ENCODE results near the gene ANGPTL8. TPM values are rescaled to one million over a fixed set of nuclear protein-coding genes. Genes with fewer than 3 reads are reported as not detected.

ANGPTL8 gene
- total and polyA plus RNA-seq, 2 experiments from 2014 or later: not detected

DNA sequence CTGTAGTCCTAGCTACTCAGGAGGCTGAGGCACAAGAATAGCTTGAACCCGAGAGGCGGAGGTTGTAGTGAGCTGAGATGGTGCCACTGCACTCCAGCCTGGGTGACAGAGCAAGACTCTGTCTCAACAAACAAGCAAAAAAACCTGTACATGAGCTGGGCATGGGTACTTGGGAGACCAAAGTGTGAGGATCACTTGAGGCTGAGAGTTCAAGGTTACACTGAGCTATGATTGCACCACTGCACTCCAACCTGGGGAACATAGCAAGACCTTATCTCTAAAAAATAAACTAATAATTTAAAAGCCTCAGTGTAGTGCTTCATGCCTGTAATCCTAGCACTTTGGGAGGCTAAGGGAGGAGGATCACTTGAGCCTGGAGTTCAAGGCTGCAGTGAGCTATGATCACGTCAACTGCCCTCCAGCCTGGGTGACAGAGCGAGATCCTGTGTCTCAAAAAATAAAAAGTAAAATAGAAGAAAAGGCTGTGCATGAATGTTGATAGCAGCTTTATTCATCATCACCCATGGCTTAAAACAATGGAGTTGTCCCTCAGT lies 35.2 kb downstream of the ANGPTL8 start:
- DNase-seq (ENCODE audit: low spot score): no peak
- no peak overlapping the region for H3K27ac Mint-ChIP-seq
- peaks cover 3% of the 10 kb centered on the region; the same call in 1 of the 3 replicates for H3K36me3 Mint-ChIP-seq (ENCODE audit: low read depth)
- Histone ChIP-seq H3K36me3 (ENCODE audit: insufficient read depth) (no peaks in the 10 kb centered on the region), H3K4me3 (no peak overlapping the region), H3K9me2 (ENCODE audit: insufficient read depth) (no peaks in the 10 kb centered on the region), H3K4me2 (no peak overlapping the region), H3F3A (replicated peaks; ENCODE audit: low read depth) (no peaks in the 10 kb centered on the region), H3K27ac (ENCODE audit: low read depth) (no peak overlapping the region), H3K79me2 (replicated peaks; ENCODE audit: insufficient read depth) (no peaks in the 10 kb centered on the region), H2AFZ (peak overlapping the region; percentile 85; the same call in 1 of the 2 replicates), H4K20me1 (replicated peaks; ENCODE audit: insufficient read depth) (no peaks in the 10 kb centered on the region), H3K27me3 (ENCODE audit: insufficient read depth) (no peaks in the 10 kb centered on the region), H3K4me1 (ENCODE audit: insufficient read depth) (peaks cover 11% of the 10 kb centered on the region; the same call in 1 of the 2 replicates)
- TF ChIP-seq STAT1 (IDR thresholded peaks at IDR 0.05; ENCODE audit: unreplicated experiment): no peak
- no peak for TF ChIP-seq ZNF114 (CRISPR knock-in tag; IDR thresholded peaks at IDR 0.05)
- TF ChIP-seq REST (IDR thresholded peaks at IDR 0.05; ENCODE audit: unreplicated experiment): no peak
- TF ChIP-seq, protein P1, sequence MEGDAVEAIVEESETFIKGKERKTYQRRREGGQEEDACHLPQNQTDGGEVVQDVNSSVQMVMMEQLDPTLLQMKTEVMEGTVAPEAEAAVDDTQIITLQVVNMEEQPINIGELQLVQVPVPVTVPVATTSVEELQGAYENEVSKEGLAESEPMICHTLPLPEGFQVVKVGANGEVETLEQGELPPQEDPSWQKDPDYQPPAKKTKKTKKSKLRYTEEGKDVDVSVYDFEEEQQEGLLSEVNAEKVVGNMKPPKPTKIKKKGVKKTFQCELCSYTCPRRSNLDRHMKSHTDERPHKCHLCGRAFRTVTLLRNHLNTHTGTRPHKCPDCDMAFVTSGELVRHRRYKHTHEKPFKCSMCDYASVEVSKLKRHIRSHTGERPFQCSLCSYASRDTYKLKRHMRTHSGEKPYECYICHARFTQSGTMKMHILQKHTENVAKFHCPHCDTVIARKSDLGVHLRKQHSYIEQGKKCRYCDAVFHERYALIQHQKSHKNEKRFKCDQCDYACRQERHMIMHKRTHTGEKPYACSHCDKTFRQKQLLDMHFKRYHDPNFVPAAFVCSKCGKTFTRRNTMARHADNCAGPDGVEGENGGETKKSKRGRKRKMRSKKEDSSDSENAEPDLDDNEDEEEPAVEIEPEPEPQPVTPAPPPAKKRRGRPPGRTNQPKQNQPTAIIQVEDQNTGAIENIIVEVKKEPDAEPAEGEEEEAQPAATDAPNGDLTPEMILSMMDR (conservative IDR thresholded peaks at IDR 0.05; ENCODE audit: low read depth in 2 of 2): no peak
- no peak for TF ChIP-seq EZH2phosphoT487 (IDR thresholded peaks at IDR 0.05; ENCODE audit: unreplicated experiment)
- no peak for TF ChIP-seq ZNF331 (CRISPR knock-in tag; IDR thresholded peaks at IDR 0.05; ENCODE audit: low read depth)
- no peak for TF ChIP-seq POLR2AphosphoS5 (IDR thresholded peaks at IDR 0.05; ENCODE audit: low read depth)
- TF ChIP-seq, protein P2, sequence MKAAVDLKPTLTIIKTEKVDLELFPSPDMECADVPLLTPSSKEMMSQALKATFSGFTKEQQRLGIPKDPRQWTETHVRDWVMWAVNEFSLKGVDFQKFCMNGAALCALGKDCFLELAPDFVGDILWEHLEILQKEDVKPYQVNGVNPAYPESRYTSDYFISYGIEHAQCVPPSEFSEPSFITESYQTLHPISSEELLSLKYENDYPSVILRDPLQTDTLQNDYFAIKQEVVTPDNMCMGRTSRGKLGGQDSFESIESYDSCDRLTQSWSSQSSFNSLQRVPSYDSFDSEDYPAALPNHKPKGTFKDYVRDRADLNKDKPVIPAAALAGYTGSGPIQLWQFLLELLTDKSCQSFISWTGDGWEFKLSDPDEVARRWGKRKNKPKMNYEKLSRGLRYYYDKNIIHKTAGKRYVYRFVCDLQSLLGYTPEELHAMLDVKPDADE (IDR thresholded peaks at IDR 0.05): no peak
- peaks cover 24% of the 10 kb centered on the region for H3K9me3 Mint-ChIP-seq
- no peak for ATAC-seq
- H3K4me1 Mint-ChIP-seq: peaks cover 7% of the 10 kb centered on the region; the same call in 2 of the 3 replicates
- no peaks in the 10 kb centered on the region for H3K27me3 Mint-ChIP-seq (ENCODE audit: insufficient read depth, low read depth, poor library complexity)
- H3K4me3 Mint-ChIP-seq: no peak overlapping the region

DNA sequence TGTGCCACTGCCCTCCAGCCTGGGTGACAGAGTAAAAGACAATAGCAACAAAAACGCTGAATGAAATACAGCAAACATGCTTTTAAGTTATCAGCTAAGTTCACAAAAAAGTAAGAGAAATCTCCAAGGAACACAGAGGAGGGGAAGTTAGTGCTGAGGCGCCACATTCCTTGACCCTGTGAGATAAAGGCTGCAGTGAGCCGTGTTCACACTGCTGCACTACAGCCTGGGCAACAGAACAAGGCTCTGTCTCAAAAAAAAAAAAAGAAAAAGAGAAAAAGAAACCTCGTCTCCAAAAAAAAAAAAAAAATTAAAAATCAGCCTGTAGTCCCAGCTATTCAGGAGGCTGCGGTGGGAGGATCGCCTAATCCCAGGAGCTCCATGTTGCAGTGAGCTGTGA lies 39.3 kb downstream of the ANGPTL8 start:
- no peak for ATAC-seq
- TF ChIP-seq, protein P3, sequence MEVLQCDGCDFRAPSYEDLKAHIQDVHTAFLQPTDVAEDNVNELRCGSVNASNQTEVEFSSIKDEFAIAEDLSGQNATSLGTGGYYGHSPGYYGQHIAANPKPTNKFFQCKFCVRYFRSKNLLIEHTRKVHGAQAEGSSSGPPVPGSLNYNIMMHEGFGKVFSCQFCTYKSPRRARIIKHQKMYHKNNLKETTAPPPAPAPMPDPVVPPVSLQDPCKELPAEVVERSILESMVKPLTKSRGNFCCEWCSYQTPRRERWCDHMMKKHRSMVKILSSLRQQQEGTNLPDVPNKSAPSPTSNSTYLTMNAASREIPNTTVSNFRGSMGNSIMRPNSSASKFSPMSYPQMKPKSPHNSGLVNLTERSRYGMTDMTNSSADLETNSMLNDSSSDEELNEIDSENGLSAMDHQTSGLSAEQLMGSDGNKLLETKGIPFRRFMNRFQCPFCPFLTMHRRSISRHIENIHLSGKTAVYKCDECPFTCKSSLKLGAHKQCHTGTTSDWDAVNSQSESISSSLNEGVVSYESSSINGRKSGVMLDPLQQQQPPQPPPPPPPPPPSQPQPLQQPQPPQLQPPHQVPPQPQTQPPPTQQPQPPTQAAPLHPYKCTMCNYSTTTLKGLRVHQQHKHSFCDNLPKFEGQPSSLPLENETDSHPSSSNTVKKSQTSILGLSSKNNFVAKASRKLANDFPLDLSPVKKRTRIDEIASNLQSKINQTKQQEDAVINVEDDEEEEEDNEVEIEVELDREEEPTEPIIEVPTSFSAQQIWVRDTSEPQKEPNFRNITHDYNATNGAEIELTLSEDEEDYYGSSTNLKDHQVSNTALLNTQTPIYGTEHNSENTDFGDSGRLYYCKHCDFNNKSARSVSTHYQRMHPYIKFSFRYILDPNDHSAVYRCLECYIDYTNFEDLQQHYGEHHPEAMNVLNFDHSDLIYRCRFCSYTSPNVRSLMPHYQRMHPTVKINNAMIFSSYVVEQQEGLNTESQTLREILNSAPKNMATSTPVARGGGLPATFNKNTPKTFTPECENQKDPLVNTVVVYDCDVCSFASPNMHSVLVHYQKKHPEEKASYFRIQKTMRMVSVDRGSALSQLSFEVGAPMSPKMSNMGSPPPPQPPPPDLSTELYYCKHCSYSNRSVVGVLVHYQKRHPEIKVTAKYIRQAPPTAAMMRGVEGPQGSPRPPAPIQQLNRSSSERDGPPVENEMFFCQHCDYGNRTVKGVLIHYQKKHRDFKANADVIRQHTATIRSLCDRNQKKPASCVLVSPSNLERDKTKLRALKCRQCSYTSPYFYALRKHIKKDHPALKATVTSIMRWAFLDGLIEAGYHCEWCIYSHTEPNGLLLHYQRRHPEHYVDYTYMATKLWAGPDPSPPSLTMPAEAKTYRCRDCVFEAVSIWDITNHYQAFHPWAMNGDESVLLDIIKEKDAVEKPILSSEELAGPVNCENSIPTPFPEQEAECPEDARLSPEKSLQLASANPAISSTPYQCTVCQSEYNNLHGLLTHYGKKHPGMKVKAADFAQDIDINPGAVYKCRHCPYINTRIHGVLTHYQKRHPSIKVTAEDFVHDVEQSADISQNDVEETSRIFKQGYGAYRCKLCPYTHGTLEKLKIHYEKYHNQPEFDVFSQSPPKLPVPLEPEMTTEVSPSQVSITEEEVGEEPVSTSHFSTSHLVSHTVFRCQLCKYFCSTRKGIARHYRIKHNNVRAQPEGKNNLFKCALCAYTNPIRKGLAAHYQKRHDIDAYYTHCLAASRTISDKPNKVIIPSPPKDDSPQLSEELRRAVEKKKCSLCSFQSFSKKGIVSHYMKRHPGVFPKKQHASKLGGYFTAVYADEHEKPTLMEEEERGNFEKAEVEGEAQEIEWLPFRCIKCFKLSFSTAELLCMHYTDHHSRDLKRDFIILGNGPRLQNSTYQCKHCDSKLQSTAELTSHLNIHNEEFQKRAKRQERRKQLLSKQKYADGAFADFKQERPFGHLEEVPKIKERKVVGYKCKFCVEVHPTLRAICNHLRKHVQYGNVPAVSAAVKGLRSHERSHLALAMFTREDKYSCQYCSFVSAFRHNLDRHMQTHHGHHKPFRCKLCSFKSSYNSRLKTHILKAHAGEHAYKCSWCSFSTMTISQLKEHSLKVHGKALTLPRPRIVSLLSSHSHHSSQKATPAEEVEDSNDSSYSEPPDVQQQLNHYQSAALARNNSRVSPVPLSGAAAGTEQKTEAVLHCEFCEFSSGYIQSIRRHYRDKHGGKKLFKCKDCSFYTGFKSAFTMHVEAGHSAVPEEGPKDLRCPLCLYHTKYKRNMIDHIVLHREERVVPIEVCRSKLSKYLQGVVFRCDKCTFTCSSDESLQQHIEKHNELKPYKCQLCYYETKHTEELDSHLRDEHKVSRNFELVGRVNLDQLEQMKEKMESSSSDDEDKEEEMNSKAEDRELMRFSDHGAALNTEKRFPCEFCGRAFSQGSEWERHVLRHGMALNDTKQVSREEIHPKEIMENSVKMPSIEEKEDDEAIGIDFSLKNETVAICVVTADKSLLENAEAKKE (CRISPR knock-in tag; IDR thresholded peaks at IDR 0.05): no peak
- no peak for TF ChIP-seq ZNF331 (CRISPR knock-in tag; IDR thresholded peaks at IDR 0.05; ENCODE audit: low read depth)

More for the DNA sequence above, 39.3 kb downstream of the ANGPTL8 start:
- peaks cover 11% of the 10 kb centered on the region; the same call in 1 of the 2 replicates for H3K4me1 ChIP-seq (ENCODE audit: insufficient read depth)
- DNase-seq (ENCODE audit: low spot score): no peak
- H3F3A ChIP-seq (replicated peaks; ENCODE audit: low read depth): no peaks in the 10 kb centered on the region
- no peak overlapping the region for H3K4me3 Mint-ChIP-seq
- H3K9me2 ChIP-seq (ENCODE audit: insufficient read depth): no peaks in the 10 kb centered on the region
- H3K4me2 ChIP-seq: no peak overlapping the region
- H3K27ac Mint-ChIP-seq: no peak overlapping the region
- peaks cover 7% of the 10 kb centered on the region; the same call in 2 of the 3 replicates for H3K4me1 Mint-ChIP-seq
- H3K79me2 ChIP-seq (replicated peaks; ENCODE audit: insufficient read depth): no peaks in the 10 kb centered on the region
- no peaks in the 10 kb centered on the region for H3K36me3 ChIP-seq (ENCODE audit: insufficient read depth)
- H3K27ac ChIP-seq (ENCODE audit: low read depth): no peak overlapping the region
- no peaks in the 10 kb centered on the region for H3K27me3 ChIP-seq (ENCODE audit: insufficient read depth)
- no peak overlapping the region; the same call in 1 of the 2 replicates for H2AFZ ChIP-seq
- H4K20me1 ChIP-seq (replicated peaks; ENCODE audit: insufficient read depth): no peaks in the 10 kb centered on the region
- no peak overlapping the region for H3K4me3 ChIP-seq
- no peaks in the 10 kb centered on the region for H3K27me3 Mint-ChIP-seq (ENCODE audit: insufficient read depth, low read depth, poor library complexity)
- H3K36me3 Mint-ChIP-seq (ENCODE audit: low read depth): peaks cover 4% of the 10 kb centered on the region; the same call in 1 of the 3 replicates
- H3K9me3 Mint-ChIP-seq: peaks cover 26% of the 10 kb centered on the region
